ENCODE data around the gene IGF1. TPM values are rescaled to one million over a fixed set of nuclear protein-coding genes. Genes with fewer than 3 reads are reported as not detected.

IGF1 gene
- 0.41 and 0.75 TPM in 2 replicates for total RNA-seq

- intact Hi-C loops (cut with micrococcal nuclease): loop anchor here (5.0 to 10.0 kb wide), 3 partner anchors 58 to 563 kb away; no protein-coding TSS in a partner anchor
Measured at GRCh38 chr12:102480406-102480805, at the start of gene IGF1. TSS of gene IGF1 (minus strand) at chr12:102480563. CDS start at chr12:102480381, 182 bp downstream.

GRCh38 chr12:102528111-102528510 is 47.7 kb upstream of the IGF1 start:
- intact Hi-C loops (cut with micrococcal nuclease): no loop called here

DNA sequence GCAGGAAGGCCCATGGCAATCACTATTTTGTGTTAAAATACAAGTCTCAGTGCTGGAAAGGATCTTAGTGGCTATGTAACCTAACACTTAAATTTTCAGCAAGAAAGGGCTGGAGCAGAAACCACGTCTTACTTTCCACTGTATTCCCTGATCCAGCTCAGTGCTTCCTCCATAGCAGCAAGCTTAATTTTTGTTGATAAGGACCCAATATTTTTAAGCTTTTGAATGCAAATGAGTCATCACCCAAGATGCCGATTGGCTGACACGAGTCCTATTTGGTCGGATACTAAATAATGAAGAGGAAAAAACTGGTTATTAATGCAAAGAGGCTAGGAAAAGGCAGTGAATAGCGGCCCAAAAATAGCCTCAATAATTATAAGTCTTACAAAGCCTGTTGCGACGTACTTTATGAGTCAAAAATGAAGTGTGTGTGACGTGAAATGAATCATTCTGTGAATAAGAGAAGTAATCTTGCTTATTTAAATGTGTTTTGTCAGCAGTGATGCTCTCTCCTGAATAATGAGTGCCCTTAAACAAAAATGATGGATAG is 46.9 kb upstream of the IGF1 start:
- intact Hi-C loops (cut with micrococcal nuclease): no loop called here

DNA sequence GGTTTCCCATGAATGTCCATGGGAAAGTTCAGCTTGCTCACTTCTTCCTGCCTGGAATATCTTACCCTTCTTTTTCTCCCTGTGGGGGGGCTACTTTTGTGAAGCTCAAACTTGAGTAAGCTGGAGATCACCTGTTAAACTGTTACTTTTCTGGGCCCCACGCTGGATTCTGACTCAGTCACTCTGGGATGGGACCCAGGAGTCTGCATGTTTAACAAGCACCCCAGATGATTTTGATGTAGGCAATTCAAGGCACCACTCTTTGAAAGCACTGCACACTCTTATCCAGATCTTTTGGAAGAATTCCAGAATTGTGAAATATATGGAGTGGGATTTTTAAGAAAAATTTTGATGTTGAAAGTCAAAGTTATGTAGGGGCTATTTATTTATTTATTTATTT is 46.3 kb upstream of the IGF1 start:
- intact Hi-C loops (cut with micrococcal nuclease): no loop called here

DNA sequence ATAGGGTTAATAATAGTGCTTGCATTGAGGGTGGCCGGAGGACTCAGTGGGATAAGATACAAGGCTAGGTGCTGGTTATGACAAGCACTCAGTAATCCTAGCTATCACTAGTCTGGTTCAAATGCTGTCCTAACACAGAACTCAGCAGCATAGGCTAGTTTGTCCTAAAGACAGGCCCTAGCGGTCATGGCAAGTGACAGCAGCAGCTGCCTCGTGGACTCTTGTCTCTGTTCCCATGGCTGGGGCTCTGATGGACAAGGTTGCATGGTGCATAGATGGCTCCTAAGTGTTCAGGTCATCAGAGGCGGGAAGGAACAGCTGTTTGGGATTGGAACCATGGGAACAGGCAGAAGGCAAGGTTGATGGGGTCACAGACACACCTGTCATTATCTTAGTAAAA is 42.4 kb upstream of the IGF1 start:
- intact Hi-C loops (cut with micrococcal nuclease): no loop called here

DNA sequence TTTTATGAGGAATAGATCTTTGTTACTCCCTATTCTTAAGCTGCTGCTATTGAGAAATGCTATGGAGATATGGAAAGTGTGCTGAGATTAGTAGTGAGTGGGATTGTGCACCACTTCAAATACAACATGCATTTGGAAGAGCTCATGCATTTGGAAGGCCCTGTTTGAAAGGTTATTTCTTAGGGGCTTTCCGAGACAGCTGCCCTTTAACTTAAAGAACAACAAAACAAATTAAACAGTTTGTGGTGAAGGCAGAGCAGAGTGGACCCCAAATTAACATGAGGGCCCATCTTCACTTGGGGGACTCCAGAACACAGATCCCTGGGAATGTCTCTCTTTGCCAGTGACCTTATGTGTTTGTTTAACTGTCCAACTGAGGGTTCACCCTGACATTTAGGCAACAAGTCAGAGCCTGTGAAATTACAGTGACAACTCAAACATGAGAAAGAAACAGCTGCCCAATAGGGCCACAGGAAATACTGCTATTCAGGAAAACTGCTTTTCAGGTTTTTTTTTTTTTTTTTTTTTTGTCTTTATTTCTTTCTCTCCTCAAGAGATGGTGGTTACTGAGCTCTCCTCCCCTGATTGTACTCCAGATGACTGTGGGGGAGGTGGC is 41.4 kb upstream of the IGF1 start:
- intact Hi-C loops (cut with micrococcal nuclease): no loop called here

DNA sequence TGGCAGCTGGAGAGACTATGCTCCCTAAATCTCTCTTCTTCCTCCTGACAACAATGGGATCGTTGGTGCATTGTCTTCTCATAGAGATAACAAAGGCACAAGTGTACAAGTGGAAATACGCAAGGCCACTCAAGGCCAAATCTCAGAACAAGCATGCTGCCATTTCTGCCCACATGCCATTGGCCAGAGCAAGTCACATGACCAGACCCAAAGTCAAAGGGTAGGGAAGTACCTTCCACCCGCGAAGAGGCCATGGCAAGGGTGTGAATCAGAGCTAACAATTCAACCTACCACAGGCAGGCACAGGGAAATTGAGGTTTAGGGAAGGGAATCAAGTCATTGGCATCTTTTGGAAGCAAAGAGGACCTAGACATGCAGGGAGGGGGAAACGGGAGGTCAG is 38.5 kb upstream of the IGF1 start:
- intact Hi-C loops (cut with micrococcal nuclease): no loop called here

GRCh38 chr12:102514696-102515095 is 34.3 kb upstream of the IGF1 start:
- intact Hi-C loops (cut with micrococcal nuclease): no loop called here

DNA sequence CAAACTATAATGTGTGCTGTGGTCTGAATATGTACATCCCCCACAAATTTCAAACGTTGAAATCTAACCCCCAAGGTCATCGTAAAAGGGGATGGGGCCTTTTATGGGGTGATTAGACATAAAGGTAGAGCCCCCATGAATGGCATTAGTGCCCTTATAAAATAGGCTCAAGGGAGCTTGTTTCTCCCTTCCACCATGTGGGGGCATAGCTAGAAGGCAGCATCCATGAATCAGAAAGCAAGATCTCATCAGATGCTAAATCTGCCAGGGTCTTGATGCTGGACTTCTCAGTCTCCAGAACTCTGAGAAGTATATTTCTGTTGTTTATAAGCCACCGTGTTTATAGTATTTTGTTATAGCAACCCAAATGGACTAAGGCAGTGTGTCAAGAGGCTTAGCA is 33.4 kb upstream of the IGF1 start:
- intact Hi-C loops (cut with micrococcal nuclease): no loop called here

GRCh38 chr12:102513272-102513671 is 32.9 kb upstream of the IGF1 start:
- intact Hi-C loops (cut with micrococcal nuclease): no loop called here

DNA sequence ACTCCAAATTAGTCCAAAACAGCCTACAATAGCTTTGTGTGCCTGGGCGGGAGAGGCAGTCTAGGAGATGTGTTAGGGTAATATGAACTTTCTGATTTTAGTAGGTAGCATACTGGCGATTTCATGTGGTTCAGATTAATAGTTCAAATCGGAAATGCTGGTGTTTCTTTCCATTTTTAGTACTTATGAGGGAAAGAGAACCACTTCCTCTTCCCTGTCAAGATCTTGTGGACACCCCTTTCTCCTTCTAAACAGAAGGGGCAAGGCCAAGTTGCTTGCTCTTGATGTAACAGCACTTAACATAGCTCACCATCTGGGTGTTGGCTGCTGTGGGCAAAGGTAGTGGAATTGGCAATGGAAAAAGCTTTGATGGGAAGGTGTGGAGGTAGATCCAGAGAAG is 32.2 kb upstream of the IGF1 start:
- intact Hi-C loops (cut with micrococcal nuclease): no loop called here

GRCh38 chr12:102511575-102511974 is 31.2 kb upstream of the IGF1 start:
- intact Hi-C loops (cut with micrococcal nuclease): no loop called here

DNA sequence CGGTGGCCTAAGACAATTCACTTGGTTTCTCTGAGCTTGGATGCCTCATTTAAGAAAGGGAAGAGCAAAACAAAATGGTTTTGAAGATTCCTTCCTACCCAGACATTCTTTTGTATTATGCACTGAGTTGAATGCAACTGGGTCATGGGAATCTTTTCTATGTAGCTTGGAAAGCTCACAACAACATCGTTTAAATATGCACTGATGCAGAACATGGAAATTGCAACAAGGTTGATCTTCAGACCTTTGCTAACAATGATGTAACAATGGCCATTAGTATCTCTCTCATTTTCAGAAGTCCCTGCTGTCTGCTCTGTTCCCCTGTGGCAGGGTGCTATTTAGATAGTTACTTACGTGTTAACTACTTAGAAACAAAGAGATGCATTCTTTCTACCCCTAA is 30.1 kb upstream of the IGF1 start:
- intact Hi-C loops (cut with micrococcal nuclease): no loop called here

DNA sequence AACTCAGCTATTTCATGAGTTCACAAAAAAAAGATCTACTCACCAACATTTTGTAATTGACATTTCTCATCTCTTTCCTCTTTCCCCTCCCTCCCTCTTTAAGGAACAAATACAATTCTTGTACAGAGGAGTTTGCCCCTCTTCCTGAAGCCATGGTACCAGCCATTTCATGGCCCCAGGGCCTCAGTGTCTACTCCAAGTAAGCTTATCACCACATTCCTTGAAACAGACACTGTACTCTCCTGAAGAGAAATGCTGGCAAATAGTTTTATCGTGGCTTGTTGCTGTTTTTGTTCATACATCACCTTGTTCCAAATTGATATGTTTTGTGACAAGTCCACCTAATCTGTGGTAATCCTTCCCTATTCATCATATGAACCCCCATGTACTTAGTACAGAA is 29.7 kb upstream of the IGF1 start:
- intact Hi-C loops (cut with micrococcal nuclease): no loop called here

GRCh38 chr12:102509123-102509626 is 28.8 kb upstream of the IGF1 start:
- intact Hi-C loops (cut with micrococcal nuclease): no loop called here

- intact Hi-C loops (cut with micrococcal nuclease): no loop called here
Measured at GRCh38 chr12:102508052-102508451, 27.7 kb upstream of the IGF1 start.

GRCh38 chr12:102507301-102507700 is 26.9 kb upstream of the IGF1 start:
- intact Hi-C loops (cut with micrococcal nuclease): no loop called here

GRCh38 chr12:102504871-102505270 is 24.5 kb upstream of the IGF1 start:
- intact Hi-C loops (cut with micrococcal nuclease): no loop called here

DNA sequence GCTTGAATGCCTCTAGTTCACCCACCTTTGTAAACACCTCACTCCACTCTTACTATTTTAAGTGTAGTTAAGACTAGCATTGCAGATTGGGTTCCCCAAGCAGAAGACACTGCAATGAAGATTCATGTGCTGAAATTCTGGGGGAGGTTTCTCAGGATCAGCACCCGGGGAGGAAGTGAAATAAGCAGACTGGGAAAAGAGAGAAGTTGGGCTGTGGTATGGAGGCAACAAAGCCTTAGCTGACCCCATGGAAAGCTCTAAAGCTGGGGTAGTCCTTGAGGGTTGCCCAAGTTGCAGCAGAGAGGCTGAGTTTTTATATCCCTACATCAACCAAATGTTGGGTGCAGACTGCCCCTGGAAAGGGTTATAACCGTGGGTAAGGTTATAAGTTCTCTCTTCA is 23.9 kb upstream of the IGF1 start:
- intact Hi-C loops (cut with micrococcal nuclease): no loop called here

- intact Hi-C loops (cut with micrococcal nuclease): no loop called here
Measured at GRCh38 chr12:102503831-102504230, 23.5 kb upstream of the IGF1 start.

DNA sequence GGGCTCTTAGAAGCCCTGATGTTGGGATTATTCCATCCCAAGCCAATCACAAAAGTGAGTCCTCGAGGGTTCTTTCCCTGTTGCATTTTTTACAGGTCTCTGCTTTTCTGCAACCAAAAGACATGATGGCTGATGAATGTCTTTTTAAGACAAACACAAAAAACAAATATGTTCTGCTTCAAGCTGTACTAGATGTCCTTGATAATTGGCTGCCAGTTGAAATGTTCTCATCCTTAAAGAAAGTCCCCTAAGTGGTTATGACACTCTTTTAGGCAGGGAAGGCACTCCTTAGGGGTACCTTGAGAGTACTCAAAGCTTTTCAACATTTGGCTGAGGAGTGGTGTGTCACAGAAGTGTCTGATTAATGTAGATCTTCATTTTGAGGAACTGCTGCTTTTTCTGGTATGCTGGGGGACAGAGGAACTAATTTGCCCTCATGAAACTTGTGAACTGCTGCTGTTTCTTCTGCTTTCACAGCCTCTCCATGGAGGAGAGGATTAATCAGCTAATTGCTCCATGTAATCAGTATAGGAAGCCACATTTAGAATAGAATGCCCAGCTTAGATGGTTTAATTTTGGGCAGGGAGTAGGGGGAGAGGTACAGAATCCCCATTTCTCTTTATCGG is 22.8 kb upstream of the IGF1 start:
- intact Hi-C loops (cut with micrococcal nuclease): no loop called here

GRCh38 chr12:102501773-102502172 is 21.4 kb upstream of the IGF1 start:
- intact Hi-C loops (cut with micrococcal nuclease): no loop called here

- intact Hi-C loops (cut with micrococcal nuclease): no loop called here
Measured at GRCh38 chr12:102498471-102498870, 18.1 kb upstream of the IGF1 start.
